D721Med (cell line): ENCODE results near the gene MMP21.

Experiments used
- DNase-seq: peaks from one replicate; pipeline ENCODE4 v3.0.0; 2011; ENCODE audit warnings: low spot score; ENCODE audit not compliant: insufficient read length
- FAIRE-seq: peaks from 2 replicates; lab custom pipeline; 2011; peaks lifted over from hg19 to GRCh38; lab: Jason Lieb, UNC
- TF ChIP-seq, protein P1 (sequence below): IDR thresholded peaks from 2 replicates; pipeline ENCODE4 v1.5.1; 2012; ENCODE audit warnings: mild to moderate bottlenecking, control low read depth; ENCODE audit not compliant: insufficient read depth; ENCODE audit errors: missing control alignments

MMP21 gene

DNA sequence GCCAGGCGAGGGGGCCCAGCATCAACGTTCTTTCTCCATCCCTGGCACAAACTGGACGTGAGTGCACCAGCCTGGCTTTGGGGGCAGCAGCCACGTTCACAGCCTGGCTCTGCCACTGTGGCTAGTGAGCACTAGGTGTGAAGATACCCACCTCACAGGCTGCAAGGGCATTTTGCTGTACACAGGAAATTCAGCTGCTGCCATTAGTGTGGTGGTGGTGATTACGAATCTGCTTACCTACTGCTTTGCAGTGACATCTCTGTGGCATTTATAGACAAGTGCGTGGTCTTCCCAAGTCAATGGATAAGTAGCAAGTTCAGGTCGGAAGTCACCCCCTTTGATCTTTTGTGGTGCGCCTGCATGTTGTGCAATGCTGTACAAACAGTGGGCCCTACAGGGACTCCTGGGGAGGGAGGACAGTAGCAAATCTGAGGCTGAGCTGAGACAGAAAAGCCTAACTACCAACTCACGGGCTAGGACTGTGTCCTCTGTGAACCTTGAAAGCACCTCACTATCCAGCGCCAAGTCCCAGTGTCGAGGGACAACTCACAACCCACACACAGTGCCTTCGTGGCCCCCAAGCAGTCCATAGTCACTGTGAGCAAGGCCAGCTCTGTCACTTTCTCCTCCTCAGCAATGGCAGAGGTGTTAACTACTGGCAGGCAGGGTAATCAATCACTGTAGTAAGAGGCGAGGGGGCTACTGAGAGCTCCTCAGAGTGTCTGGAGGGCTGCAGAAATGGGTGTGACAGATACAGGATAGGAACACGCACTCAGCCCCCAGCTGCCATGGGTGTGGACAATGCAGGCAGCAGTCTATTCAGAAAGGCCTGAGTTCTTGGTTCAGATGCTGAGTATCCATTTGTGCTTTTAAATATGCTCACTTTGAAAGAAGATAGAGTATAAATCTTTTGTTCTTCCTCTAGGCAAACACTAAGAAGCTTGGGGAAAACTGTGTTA is 17.0 kb upstream of the MMP21 start:
- TF ChIP-seq, protein P1, sequence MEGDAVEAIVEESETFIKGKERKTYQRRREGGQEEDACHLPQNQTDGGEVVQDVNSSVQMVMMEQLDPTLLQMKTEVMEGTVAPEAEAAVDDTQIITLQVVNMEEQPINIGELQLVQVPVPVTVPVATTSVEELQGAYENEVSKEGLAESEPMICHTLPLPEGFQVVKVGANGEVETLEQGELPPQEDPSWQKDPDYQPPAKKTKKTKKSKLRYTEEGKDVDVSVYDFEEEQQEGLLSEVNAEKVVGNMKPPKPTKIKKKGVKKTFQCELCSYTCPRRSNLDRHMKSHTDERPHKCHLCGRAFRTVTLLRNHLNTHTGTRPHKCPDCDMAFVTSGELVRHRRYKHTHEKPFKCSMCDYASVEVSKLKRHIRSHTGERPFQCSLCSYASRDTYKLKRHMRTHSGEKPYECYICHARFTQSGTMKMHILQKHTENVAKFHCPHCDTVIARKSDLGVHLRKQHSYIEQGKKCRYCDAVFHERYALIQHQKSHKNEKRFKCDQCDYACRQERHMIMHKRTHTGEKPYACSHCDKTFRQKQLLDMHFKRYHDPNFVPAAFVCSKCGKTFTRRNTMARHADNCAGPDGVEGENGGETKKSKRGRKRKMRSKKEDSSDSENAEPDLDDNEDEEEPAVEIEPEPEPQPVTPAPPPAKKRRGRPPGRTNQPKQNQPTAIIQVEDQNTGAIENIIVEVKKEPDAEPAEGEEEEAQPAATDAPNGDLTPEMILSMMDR, result no peak
- no peak for FAIRE-seq

DNA sequence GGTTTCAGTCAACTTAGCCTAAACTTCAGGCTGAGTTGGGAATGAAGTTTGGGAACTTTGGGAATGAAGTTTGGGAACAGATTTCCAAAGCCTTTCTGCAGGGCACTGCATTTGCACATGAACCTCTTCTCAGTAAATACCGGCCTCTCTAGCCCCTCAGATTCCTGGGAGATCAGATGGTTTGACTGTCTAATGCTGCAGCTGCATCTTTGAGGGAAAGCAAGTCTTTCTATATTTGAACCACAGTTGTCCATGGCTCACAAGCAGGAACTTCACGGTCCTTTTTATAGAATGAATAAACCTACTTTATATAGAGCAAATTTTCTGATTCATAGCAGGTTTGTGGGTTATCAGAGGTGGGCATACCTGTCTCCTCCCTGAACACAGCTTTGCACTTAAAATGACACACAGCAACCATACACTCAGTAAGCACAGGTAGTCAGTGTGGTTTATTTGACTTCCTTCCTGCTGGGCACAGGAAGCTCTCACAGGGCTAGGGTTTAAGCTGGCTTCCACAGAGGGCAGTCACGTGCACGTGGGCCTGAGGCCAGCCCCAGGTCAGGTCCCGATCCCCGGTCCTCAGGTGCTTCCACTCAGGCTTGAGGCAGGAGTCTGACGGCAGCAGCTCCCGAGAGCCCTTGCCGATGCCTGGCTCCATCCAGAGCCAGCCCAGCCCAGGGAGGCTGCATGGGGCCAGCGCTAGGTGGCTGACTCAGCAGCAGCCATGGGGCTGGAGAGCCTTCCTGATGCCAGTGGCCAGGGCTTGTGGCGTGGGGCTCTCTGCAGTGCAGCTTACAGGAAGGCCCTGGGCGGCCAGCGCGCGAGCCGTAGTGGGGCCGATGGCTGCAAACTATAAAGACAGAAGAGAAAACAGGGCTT is 12.8 kb upstream of the MMP21 start:
- DNase-seq, result no peak
- TF ChIP-seq, protein P1, result no peak
- no peak for FAIRE-seq

More for the DNA sequence above, 17.0 kb upstream of the MMP21 start:
- DNase-seq, result no peak

DNA sequence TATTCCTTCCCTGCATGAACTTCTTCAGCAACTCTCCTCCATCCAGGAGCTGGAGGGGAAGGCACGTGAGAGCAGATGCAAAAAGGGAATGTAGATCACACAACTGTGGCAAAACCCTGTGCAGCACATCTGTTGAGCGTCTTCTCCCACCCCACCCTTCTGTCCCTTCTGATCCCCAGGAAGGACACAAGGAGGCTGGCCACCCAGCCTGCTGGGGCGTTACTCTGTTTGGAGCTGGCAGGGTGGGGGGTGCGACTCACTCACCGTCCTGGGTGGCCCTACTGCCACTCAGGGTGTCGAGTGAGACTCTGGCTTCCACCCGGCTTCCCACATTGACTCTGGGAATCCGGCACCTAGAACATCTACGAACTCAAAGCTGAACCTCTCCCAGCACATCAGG is 10.2 kb upstream of the MMP21 start:
- TF ChIP-seq, protein P1, result no peak
- no peak for FAIRE-seq

DNA sequence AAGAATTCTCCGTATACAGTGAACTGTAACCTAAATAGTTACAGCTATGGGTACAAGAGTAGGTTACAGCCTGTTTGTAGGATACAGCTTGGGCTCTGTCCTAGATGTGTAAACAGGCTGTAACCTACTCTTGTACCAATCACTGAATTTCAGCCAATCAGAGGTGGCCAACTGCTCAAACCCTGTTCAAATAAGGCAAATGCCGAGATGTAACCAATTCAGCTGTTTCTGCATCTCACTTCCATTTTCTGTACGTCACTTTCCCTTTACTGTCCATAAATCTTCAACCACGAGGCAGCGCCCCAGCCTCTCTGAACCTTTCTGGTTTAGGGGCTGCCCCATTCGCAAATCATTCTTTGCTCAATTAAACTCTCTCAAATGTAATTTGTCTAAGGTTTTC is 8.3 kb upstream of the MMP21 start:
- no peak for FAIRE-seq
- no peak for DNase-seq
- TF ChIP-seq, protein P1, result no peak

More for the DNA sequence above, 10.2 kb upstream of the MMP21 start:
- no peak for DNase-seq

DNA sequence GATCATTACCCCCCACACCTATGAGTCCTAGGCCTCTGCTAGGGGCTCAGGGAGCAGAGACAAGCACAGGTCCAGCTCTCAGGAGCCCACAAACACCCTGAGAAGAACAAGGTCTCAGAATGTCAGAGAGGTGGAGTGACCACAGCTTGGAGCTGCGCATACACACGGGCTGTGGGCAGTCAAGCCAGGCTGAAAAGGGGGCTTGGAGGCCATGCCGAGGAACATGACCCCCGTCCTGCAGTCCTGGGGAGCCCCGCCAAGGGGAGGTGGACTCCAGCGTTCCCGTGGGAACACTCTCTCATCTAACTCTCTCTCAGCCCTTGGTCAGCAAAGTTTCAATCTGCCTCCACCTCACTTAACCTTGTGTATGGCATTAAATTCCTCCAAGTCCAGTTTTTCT is 7.8 kb upstream of the MMP21 start:
- FAIRE-seq, result no peak
- TF ChIP-seq, protein P1, result no peak
- no peak for DNase-seq

DNA sequence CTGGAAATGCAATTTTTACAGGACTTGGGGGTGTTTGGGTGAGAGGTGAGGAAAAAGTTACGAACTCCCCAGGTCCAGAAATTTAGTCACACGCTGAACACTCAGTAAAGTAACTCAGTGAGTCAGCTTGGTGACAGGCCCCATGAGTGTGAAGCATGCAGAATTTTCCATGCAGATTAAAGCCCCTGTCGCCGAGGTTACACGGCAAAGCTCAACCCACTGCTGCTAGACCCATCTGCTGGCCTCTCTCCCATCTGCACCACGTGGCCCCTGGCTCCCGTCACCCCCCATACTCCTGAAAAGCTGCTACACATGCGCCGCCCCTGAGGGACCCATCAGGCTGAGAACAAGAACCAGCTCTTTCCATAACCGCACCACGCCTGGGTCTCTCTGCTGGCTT is 7.0 kb upstream of the MMP21 start:
- FAIRE-seq (no peak), DNase-seq (no peak)
- TF ChIP-seq, protein P1, result no peak
